ENCODE results near the gene ZNF540. TPM values are rescaled to one million over a fixed set of nuclear protein-coding genes. Genes with fewer than 3 reads are reported as not detected.
A peak's percentile ranks its signal among the peaks of the same experiment; 100 is the strongest.

The ZNF540 gene
- 10 to 100 TPM in 1 of 4 donors, 1 to 10 TPM in 3; 4.2 to 10.5 (median 6.5) TPM for total RNA-seq

GRCh38 chr19:37594304-37594981 lies at the start of gene ZNF540, which contains the start of gene ZNF571:
Gene ZNF540, plus strand, starts transcription at chr19:37594876. Its CDS starts 3,572 bp downstream, at chr19:37598448.
Gene ZNF571, minus strand, starts transcription at chr19:37594792. Its CDS starts 8,116 bp downstream, at chr19:37586676.
- H3K9me3 ChIP-seq, result peaks cover 0 to 22% (median 7%) of the 10 kb centered on the region in 4 donors
- TF ChIP-seq CTCF (IDR thresholded peaks at IDR 0.05), result peak in 1 of 5 experiments; percentile 7
- TF ChIP-seq EP300 (IDR thresholded peaks at IDR 0.05), result peak; percentile 67 to 93
- TF ChIP-seq POLR2A (IDR thresholded peaks at IDR 0.05), result peak; percentile 61 to 76
- H3K36me3 ChIP-seq, result peaks cover 0 to 45% (median 11%) of the 10 kb centered on the region in 3 donors
- H3K27me3 ChIP-seq, result no peaks in the 10 kb centered on the region
- peak within 1 kb of the TSS; percentile 83 to 97 (median 94) for H3K27ac ChIP-seq
- peak; percentile 87 to 93 for DNase-seq (ENCODE audit: low spot score in 2 of 2)
- WGBS, 2 donors, result 0 to 1% methylated on average over 31 to 52 of the region's 53 CpGs
- peak within 1 kb of the TSS; percentile 71 to 89 (median 74) for H3K4me3 ChIP-seq
- H3K4me1 ChIP-seq, result peaks cover 0 to 24% (median 2%) of the 10 kb centered on the region in 4 donors

DNA sequence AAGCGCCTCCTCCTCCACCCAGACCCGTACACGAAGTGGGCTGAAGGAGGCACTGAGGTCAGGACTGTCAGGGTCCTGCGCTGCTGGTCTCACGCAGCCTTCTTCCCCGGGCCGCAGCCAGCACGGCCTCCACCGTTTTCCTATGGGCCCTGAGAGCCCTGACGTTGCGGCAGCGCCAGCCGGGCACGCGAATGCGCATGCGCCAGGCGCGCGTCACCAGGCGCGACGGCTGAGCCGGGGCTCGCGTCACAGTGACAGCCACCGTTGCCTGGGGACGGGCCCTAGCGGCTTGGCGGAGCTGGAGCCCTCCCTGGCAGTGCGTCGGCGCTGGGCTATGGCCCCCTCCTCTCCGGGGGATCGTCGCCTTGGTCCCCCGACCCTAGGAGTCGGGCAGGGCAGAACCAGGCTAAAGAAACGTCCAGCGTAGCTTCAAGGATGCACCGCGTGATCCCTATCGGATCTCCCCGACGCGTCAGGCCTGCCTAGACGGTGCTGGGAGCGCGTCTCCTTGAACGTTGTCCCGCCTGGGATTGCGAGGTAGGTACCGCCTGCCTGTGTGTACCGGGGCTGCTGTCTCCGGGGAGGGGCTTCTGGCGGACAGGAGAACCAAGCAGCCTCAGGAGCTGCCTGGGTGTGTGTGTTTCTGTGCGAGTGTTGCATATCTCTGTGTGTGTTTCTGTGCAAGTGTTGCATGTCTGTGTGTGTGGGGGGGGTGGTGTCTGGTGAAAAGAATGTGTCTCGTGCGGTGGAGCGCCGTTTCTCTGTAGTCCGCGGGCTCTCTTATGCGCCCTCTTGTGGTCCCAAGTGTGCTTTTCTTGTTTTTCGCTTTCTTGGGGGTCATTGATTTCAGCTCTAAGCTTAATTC lies 43.3 kb upstream of the ZNF540 start:
- Histone ChIP-seq H3K27ac (no peak overlapping the region), H3K4me3 (peak overlapping the region in 2 of 4 donors; percentile 10 to 21), H3K36me3 (peaks cover 0 to 49% (median 0%) of the 10 kb centered on the region in 3 donors), H3K9me3 (peaks cover 8 to 93% (median 37%) of the 10 kb centered on the region in 4 donors), H3K4me1 (no peaks in the 10 kb centered on the region), H3K27me3 (no peaks in the 10 kb centered on the region)
- TF ChIP-seq CTCF (IDR thresholded peaks at IDR 0.05), result no peak
- no peak for TF ChIP-seq EP300 (IDR thresholded peaks at IDR 0.05)
- no peak for TF ChIP-seq POLR2A (IDR thresholded peaks at IDR 0.05)
- no peak for DNase-seq (ENCODE audit: low spot score in 2 of 2)
- WGBS, 2 donors, result 7 to 8% methylated on average over 24 to 25 of the region's 65 CpGs

- Histone ChIP-seq H3K27me3 (no peaks in the 10 kb centered on the region), H3K27ac (no peak overlapping the region), H3K9me3 (peaks cover 0 to 100% (median 28%) of the 10 kb centered on the region in 4 donors), H3K36me3 (no peaks in the 10 kb centered on the region), H3K4me1 (no peaks in the 10 kb centered on the region), H3K4me3 (no peak overlapping the region)
- DNase-seq (ENCODE audit: low spot score in 2 of 2), result no peak
- 87 to 99% methylated on average over 3 of the region's 3 CpGs for WGBS, 2 donors
- no peak for TF ChIP-seq EP300 (IDR thresholded peaks at IDR 0.05)
- TF ChIP-seq CTCF (IDR thresholded peaks at IDR 0.05), result no peak
- TF ChIP-seq POLR2A (IDR thresholded peaks at IDR 0.05), result no peak
Observed at GRCh38 chr19:37563518-37563917, 31.2 kb upstream of the ZNF540 start.

GRCh38 chr19:37564624-37565369 lies 29.9 kb upstream of the ZNF540 start:
- Histone ChIP-seq H3K4me1 (no peaks in the 10 kb centered on the region), H3K4me3 (no peak overlapping the region), H3K27ac (no peak overlapping the region), H3K9me3 (peaks cover 0 to 100% (median 23%) of the 10 kb centered on the region in 4 donors), H3K27me3 (no peaks in the 10 kb centered on the region), H3K36me3 (no peaks in the 10 kb centered on the region)
- no peak for TF ChIP-seq CTCF (IDR thresholded peaks at IDR 0.05)
- TF ChIP-seq EP300 (IDR thresholded peaks at IDR 0.05), result no peak
- TF ChIP-seq POLR2A (IDR thresholded peaks at IDR 0.05), result no peak
- DNase-seq (ENCODE audit: low spot score in 2 of 2), result no peak
- 94 to 97% methylated on average over 7 of the region's 7 CpGs for WGBS, 2 donors
